Cerebellar nuclear complex (tissue), 1 donor: ENCODE results near the gene DHX35.

Experiments used
- DNase-seq, 2 experiments: peaks; one replicate each; lab custom pipeline; 2025; lab: John Stamatoyannopoulos, UW

The DHX35 gene, protein sequence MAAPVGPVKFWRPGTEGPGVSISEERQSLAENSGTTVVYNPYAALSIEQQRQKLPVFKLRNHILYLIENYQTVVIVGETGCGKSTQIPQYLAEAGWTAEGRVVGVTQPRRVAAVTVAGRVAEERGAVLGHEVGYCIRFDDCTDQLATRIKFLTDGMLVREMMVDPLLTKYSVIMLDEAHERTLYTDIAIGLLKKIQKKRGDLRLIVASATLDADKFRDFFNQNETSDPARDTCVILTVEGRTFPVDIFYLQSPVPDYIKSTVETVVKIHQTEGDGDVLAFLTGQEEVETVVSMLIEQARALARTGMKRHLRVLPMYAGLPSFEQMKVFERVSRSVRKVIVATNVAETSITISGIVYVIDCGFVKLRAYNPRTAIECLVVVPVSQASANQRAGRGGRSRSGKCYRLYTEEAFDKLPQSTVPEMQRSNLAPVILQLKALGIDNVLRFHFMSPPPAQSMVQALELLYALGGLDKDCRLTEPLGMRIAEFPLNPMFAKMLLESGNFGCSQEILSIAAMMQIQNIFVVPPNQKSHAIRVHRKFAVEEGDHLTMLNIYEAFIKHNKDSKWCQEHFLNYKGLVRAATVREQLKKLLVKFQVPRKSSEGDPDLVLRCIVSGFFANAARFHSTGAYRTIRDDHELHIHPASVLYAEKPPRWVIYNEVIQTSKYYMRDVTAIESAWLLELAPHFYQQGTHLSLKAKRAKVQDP

DNA sequence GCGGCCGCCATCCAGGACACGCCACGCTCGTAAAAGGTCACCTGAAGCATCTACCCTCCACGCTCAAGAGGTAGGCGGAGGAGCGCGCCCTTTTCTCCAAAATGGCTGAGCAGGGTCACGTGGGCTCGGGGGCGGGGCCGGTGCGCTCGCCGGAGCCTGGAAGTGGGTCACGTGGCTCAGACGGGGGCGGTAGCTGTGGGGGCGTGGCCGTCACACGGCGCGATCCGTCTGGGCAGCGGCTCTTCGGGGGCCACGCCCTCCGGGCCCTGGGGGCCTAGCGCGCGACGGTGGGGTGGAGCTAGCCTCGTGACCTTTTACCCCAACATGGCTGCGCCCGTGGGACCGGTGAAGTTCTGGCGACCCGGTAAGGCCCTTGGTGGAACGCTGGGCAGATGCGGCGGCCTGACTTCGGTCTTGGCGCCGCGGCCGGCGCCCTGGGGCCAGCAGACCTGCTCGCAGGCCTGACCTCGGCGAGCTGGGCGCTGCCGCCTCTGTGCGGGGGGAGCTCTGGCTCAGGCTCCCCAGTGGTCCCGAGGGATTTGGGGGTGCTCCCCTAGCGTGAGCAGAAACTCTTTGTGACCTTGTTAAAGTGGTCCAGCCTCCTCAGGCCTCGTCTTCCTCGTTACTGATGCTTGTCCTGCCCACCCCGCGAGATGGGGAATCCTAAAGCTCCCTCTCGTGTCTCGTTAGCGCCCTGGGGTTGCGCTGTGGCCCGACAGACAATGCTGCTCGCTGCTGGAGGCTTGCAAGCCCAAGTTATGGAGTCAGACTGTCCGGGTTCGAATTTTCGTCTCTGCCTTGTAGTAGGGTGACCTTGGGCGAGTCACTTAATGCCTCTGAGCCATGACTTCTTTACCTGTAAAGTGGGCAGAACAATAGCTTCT is at the start of gene DHX35:
Gene DHX35 (plus strand): TSS at position 301 of the 884 bp plus-strand sequence. CDS start 24 bp downstream, at position 325.
- peak; percentile 75 to 84 for DNase-seq

GRCh38 chr20:38915355-38915754 is 46.8 kb upstream of the DHX35 start:
- no peak for DNase-seq

DNA sequence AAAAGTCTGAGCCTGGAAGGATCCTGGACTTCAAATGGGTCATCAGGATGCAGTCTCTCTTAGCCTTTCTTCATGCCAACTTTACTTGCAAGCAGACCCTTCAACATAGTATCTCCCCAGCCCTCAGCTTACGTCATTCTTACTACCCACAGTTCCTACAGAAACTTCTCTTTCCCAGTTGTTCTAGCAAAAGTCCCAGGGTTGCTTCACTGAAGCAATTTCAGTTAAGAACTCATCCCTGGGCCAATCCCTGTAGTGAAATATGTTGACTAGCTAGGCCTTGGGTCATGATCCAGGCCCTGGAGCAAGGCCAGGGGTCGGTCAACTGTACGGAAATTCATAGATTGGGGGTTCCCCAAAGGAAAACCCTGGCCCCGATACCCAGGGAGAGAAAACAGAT is 44.5 kb upstream of the DHX35 start:
- DNase-seq, result no peak

DNA sequence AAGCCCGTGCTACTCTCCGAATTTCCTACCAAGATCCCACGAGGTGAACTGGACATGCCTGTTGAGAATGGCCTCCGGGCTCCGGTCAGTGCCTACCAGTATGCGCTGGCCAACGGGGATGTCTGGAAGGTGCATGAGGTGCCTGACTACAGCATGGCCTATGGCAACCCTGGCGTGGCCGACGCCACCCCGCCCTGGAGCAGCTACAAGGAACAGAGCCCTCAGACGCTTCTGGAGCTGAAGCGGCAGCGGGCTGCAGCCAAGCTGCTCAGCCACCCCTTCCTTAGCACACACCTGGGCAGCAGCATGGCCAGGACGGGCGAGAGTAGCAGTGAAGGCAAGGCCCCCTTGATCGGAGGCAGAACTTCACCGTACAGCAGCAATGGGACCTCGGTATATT is 44.0 kb upstream of the DHX35 start:
- no peak for DNase-seq

DNA sequence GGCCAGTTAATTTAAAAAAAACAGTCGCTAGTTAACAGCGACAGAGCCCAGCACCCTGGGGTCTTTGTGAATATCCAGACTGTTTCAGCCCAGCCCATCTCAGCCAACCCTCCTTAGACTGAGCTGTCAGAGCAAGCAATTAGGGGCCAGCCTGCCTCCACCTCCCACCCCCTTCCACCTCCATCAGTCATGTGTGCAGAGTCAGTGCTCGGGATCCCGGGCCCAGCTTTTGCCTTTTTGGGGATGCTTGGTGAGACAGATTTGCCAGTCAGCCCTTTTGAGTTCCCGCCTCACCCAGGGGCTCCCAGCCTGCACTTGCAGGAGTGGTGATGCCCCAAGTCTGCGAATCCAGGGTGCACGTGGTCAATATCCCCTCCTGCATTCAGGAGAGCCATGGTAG is 42.5 kb upstream of the DHX35 start:
- no peak for DNase-seq

DNA sequence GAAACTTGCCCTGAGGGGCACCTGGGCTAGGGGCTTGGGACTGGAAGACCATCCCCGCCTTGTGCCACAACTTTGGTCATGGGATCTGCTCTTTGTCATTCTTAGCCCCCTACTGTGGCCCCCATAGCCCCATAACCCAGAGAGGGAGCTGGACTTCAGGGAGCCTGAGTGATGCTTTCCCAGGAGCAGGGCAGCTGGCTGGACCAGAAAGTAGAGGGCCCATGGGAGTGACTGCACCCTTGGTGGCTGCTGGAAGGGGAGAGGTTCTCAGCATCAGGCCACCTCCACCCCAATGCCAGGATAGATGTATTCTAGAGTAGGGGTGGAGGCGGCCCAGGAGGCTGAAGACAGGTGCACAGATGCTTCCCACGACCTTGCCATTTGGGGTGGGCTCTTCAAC is 41.7 kb upstream of the DHX35 start:
- no peak for DNase-seq

- DNase-seq, result no peak
These were observed 41.3 kb upstream of the DHX35 start for GRCh38 chr20:38920851-38921250.

- DNase-seq, result no peak
These were observed 37.4 kb upstream of the DHX35 start for GRCh38 chr20:38924718-38925117.

- peak; percentile 61 to 92 for DNase-seq
These were observed 35.8 kb upstream of the DHX35 start, which contains the start of gene FAM83D for GRCh38 chr20:38926142-38926933. TSS of gene FAM83D (plus strand) at chr20:38926417. CDS start at chr20:38926443, 26 bp downstream.

DNA sequence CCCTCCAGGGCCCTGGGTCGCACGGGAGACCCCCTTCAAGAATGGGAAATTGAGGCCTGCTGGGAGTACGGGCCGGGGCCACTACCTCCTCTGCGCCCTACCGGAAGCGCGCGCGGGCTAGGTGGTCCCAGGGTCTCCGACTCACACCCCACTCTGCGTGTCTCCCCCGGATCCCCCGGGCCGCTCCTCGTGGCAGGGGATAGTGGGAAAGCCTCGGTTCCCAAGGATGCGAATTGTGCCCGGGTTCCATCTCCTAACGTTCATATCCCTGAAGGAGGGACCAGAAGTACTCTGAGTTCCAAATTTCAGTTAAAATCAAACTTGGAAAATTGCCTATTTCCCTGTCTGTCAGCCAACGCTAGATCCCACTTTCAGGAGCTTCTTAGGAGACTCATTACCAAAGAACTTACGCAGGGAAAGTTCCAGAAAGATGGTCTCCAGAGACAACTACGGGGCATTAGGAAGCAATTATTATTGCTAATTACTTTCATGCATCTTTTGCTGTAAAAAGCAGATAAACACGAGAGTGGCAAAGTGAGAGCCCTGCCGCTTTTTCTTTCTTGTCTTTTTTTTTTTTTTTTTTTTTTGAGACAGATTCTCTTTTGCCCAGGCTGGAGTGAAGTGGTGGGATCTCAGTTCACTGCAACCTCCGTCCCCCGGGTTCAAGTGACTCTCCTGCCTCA is 35.1 kb upstream of the DHX35 start:
- no peak for DNase-seq

DNA sequence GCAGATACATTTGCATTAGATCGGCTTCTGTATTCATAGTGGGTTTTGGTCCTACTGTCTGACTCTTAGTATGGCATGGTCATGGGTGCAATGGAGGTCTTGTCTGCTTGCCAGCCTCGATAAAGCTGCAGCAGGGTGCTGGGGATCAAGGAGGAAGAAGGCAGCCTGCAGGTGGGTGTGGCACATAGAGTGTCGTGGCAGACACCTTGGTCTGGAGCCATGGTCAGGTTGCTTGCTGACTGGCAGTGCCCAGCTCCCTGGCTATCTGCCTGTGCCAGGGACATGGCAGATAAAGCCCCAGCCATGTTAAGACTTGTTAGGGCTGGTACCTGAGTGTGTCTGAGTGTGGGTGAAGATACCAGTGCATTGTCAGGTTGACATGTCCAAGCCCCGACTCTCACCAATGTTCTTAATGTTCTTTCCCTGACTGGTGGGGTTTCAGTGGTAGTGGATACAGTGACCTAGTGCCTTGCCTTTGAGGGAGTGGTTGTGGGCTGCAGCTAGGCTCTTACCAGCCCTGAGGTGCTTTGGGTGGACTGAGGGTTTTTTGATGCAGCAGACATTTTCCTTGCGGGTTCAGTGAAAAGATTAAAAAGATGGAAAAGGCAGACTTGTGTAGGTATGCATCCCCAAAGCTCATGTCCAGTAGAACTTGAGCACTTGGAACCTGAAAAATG is 34.1 kb upstream of the DHX35 start:
- no peak for DNase-seq

DNA sequence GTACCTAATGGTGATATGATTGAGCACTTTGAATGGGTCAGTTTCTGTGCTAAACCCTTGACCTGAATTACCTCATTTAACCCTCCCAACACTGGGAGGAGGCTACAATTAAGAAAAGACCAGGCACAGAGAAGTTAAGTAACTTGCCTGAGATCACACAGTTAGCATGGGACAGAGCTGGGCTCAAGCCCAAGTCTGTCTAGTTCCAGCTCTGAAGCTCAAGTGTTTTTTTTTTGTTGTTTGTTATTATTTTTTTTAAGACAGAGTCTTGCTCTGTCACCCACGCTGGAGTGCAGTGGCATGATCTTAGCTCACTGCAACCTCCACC is 31.9 kb upstream of the DHX35 start:
- DNase-seq, result no peak

- DNase-seq, result no peak
These were observed 30.2 kb upstream of the DHX35 start for GRCh38 chr20:38931984-38932383.

- DNase-seq, result no peak
These were observed 29.6 kb upstream of the DHX35 start for GRCh38 chr20:38932457-38933120.

DNA sequence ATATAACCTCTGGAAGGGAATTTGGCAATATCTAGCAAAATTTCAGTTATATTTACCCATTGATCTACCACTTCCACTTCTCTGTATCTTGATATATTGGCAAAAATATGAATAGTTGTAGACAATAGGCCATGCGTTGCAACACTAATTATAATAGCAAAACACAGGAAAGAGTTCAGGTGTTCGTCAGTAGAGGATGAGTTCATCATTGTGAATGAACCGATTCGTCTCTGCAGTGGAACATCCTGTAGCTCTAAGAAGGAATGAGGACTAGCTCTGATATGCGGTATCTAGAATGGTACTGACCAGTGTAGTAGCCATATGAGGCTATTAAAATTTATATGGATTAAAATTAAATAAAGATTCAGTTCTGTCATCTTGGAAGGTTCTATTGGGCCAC is 27.6 kb upstream of the DHX35 start:
- no peak for DNase-seq

DNA sequence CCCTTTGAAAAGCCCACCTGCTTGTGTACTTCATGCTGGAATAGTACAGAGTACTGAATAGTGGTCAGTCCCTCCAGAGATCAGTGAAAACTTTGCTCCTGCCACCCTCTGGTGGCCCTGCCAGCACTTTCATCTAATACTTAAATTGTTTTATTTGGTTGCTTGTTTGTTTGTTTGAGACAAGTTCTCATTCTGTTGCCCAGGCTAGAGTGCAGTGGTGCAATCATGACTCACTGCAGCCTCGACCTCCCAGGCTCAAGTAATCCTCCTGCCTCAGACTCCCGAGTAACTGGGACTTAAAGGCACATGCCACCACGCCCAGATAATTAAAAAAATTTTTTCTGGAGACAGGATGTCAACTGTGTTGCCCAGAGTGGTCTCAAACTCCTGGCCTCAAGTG is 26.9 kb upstream of the DHX35 start:
- no peak for DNase-seq

GRCh38 chr20:38935967-38936407 is 26.2 kb upstream of the DHX35 start:
- DNase-seq, result no peak

DNA sequence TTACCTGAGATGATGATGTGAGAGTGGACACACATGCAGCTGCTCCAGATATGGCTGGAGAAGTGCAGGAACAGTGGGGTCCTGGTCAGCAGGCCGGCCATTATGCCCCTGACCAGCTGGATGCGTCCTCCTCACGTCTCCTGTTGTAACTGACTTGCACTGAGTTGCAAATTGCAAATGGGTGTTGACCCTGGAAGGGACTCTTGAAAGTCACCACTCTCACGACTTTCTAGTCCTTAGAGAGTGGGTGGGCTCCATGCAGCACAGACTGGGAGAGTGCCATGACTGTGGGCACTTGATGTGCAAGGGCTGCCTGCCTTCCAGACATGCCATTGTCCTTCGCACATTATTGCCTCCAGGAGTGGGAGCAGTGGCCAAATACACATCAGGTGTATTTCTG is 25.1 kb upstream of the DHX35 start:
- no peak for DNase-seq

DNA sequence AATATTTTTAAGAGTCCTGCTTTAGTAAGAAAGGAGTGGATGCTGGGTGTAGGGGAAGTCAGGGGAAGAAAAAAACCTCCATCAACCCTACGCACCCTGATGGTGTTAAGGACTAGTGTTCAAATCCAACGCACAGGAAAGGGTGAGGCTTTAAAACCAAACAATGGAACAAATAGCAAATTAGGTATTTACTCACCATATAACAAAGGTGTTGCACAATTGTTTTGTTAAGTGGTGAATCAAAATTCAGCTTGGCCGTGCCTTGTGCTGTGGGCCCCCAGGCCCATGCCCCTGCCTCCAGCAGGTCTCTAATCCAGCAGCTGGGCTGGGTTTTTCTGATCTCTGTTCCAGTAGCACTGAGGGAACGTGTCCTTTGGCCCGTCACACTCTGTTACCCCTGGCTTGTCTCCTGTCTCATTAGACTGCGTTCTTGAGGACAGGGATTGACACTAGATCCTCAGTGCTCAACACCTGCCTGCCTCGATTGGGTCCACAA is 24.1 kb upstream of the DHX35 start:
- DNase-seq, result no peak

DNA sequence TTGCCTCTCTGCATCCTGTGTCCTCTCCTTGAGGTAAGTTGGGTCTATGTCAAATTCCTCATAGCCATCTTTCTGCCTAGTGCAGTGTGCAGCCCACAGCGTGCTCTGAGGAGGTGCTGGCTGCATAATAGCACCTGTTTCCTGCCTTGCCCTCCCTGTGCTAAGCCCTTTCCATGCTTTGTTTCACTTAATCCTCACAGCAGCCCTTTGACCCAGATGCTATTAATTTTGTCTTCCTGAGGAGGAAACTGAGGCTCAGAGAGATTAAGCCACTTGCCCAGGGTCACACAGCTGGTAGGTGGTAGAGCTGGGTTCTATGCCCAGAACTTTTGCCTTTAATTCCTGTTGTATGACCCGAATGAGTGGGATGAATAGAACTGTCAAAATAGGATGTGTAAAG is 22.5 kb upstream of the DHX35 start:
- no peak for DNase-seq
